Osteocyte (in vitro differentiated cells): ENCODE data around the gene USP40. TPM values are rescaled to one million over a fixed set of nuclear protein-coding genes. Genes with fewer than 3 reads are reported as not detected.
A peak's percentile ranks its signal among the peaks of the same experiment; 100 is the strongest.

Source experiments
- DNase-seq: peaks from one replicate; pipeline ENCODE4 v3.0.0; 2021; ENCODE audit warnings: mixed read lengths; ENCODE audit not compliant: unreplicated experiment; ENCODE audit errors: extremely low spot score
- H3K27ac Mint-ChIP-seq: one replicate; pipeline ENCODE4 v1.8.0; 2021; ENCODE audit warnings: mild to moderate bottlenecking, mixed read lengths; ENCODE audit not compliant: unreplicated experiment
- H3K27me3 Mint-ChIP-seq: one replicate; pipeline ENCODE4 v1.8.0; 2021; ENCODE audit warnings: mixed read lengths; ENCODE audit not compliant: unreplicated experiment
- H3K36me3 Mint-ChIP-seq: one replicate; pipeline ENCODE4 v1.8.0; 2021; ENCODE audit warnings: mixed read lengths; ENCODE audit not compliant: unreplicated experiment
- H3K4me1 Mint-ChIP-seq: one replicate; pipeline ENCODE4 v1.8.0; 2021; ENCODE audit warnings: mixed read lengths; ENCODE audit not compliant: unreplicated experiment
- H3K4me3 Mint-ChIP-seq: one replicate; pipeline ENCODE4 v1.8.0; 2021; ENCODE audit warnings: mild to moderate bottlenecking, moderate library complexity, mixed read lengths; ENCODE audit not compliant: unreplicated experiment
- H3K9me3 Mint-ChIP-seq: one replicate; pipeline ENCODE4 v1.8.0; 2021; ENCODE audit warnings: mixed read lengths; ENCODE audit not compliant: unreplicated experiment
- long read RNA-seq: library from polyadenylated mRNA; unstranded; transcript quantifications from one replicate; pipeline ENCODE4 v2.0.0, GENCODE V29; 2021
- total RNA-seq: library from RNA; stranded (reverse); gene quantifications from 2 replicates; pipeline ENCODE4 v1.2.1, GENCODE V29; 2021
- TF ChIP-seq, protein P1 (sequence below): fragments of 200-600 bp; sonication (generic); IDR thresholded peaks from 2 replicates; pipeline ENCODE4 v1.5.0; 2021; ENCODE audit warnings: antibody characterized with exemption, mild to moderate bottlenecking, moderate library complexity

The USP40 gene
- total RNA-seq: 36.4 and 40.6 TPM in 2 replicates
- long read RNA-seq, partial matches to known transcripts: 61 of 106 reads
- long read RNA-seq, other reads (novel, unspliced or antisense): 44 of 106 reads

- peaks cover 10% of the 10 kb centered on the region for H3K27me3 Mint-ChIP-seq
- TF ChIP-seq, protein P1, sequence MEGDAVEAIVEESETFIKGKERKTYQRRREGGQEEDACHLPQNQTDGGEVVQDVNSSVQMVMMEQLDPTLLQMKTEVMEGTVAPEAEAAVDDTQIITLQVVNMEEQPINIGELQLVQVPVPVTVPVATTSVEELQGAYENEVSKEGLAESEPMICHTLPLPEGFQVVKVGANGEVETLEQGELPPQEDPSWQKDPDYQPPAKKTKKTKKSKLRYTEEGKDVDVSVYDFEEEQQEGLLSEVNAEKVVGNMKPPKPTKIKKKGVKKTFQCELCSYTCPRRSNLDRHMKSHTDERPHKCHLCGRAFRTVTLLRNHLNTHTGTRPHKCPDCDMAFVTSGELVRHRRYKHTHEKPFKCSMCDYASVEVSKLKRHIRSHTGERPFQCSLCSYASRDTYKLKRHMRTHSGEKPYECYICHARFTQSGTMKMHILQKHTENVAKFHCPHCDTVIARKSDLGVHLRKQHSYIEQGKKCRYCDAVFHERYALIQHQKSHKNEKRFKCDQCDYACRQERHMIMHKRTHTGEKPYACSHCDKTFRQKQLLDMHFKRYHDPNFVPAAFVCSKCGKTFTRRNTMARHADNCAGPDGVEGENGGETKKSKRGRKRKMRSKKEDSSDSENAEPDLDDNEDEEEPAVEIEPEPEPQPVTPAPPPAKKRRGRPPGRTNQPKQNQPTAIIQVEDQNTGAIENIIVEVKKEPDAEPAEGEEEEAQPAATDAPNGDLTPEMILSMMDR: no peak
- peaks cover 14% of the 10 kb centered on the region for H3K4me1 Mint-ChIP-seq
- peak within 1 kb of the TSS; percentile 100 for H3K27ac Mint-ChIP-seq
- no peaks in the 10 kb centered on the region for H3K9me3 Mint-ChIP-seq
- peak; percentile 94 for DNase-seq
- peaks cover 2% of the 10 kb centered on the region for H3K36me3 Mint-ChIP-seq
- peak within 1 kb of the TSS; percentile 99 for H3K4me3 Mint-ChIP-seq
These were observed at the start of gene USP40 for GRCh38 chr2:233566141-233566956. Gene USP40 (minus strand): TSS chr2:233566782. CDS start chr2:233565554, 1,228 bp downstream.

- Mint-ChIP-seq H3K27ac (no peak overlapping the region), H3K9me3 (peaks cover 28% of the 10 kb centered on the region), H3K4me3 (no peak overlapping the region), H3K27me3 (peaks cover 32% of the 10 kb centered on the region), H3K4me1 (no peaks in the 10 kb centered on the region), H3K36me3 (peaks cover 6% of the 10 kb centered on the region)
- TF ChIP-seq, protein P1: no peak
- no peak for DNase-seq
These were observed 44.7 kb upstream of the USP40 start for GRCh38 chr2:233611284-233611683.

DNA sequence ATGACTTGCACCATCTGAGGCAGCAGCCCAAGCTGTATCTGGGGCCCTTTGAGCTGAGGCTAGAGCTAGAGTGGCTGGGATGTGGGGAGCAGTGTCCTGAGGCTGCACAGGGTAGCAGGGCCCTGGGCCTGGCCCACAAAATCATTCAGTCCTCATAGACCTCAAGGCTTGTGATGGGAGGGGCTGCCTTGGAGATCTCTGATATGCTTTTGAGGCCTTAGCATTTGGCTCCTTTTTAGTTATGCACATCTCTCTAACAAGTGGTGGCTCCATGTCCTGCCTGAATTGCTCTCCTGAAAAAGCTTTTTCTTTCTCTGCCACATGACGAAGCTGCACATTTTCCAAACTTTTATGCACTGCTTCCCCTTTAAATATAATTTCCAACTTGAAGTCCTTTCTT lies 39.1 kb upstream of the USP40 start:
- peaks cover 8% of the 10 kb centered on the region for H3K9me3 Mint-ChIP-seq
- no peaks in the 10 kb centered on the region for H3K36me3 Mint-ChIP-seq
- TF ChIP-seq, protein P1: no peak
- no peak for DNase-seq
- no peaks in the 10 kb centered on the region for H3K4me1 Mint-ChIP-seq
- peaks cover 26% of the 10 kb centered on the region for H3K27me3 Mint-ChIP-seq
- no peak overlapping the region for H3K27ac Mint-ChIP-seq
- H3K4me3 Mint-ChIP-seq: no peak overlapping the region

GRCh38 chr2:233604826-233605225 lies 38.2 kb upstream of the USP40 start:
- TF ChIP-seq, protein P1: no peak
- H3K36me3 Mint-ChIP-seq: no peaks in the 10 kb centered on the region
- H3K4me1 Mint-ChIP-seq: no peaks in the 10 kb centered on the region
- H3K27me3 Mint-ChIP-seq: peaks cover 32% of the 10 kb centered on the region
- H3K27ac Mint-ChIP-seq: no peak overlapping the region
- peaks cover 3% of the 10 kb centered on the region for H3K9me3 Mint-ChIP-seq
- H3K4me3 Mint-ChIP-seq: no peak overlapping the region
- DNase-seq: no peak

GRCh38 chr2:233603520-233603919 lies 36.9 kb upstream of the USP40 start:
- peaks cover 3% of the 10 kb centered on the region for H3K9me3 Mint-ChIP-seq
- TF ChIP-seq, protein P1: no peak
- H3K36me3 Mint-ChIP-seq: no peaks in the 10 kb centered on the region
- no peak for DNase-seq
- H3K4me1 Mint-ChIP-seq: no peaks in the 10 kb centered on the region
- H3K27ac Mint-ChIP-seq: no peak overlapping the region
- H3K27me3 Mint-ChIP-seq: peaks cover 42% of the 10 kb centered on the region
- H3K4me3 Mint-ChIP-seq: no peak overlapping the region
